DOHH2 (cell line): ENCODE results near the gene VHLL.

ENCODE experiments used
- H3F3A ChIP-seq: fragments of 200-600 bp; sonication (generic), shearing (Covaris generic); 2 replicates; pipeline ENCODE4 v1.6.0; 2016; ENCODE audit warnings: antibody characterized with exemption, mild to moderate bottlenecking; ENCODE audit not compliant: control insufficient read depth, insufficient read depth
- H3K27ac ChIP-seq: fragments of 200-600 bp; sonication (generic); 2 replicates; pipeline ENCODE4 v1.5.1; 2014; ENCODE audit warnings: low read depth, mild to moderate bottlenecking, low read length, moderate library complexity
- H3K27me3 ChIP-seq: fragments of 200-600 bp; sonication (generic); 2 replicates; pipeline ENCODE4 v1.6.1; 2014; ENCODE audit warnings: mild to moderate bottlenecking, low read length, mixed read lengths; ENCODE audit not compliant: control insufficient read depth
- H3K36me3 ChIP-seq: fragments of 200-600 bp; sonication (generic); 2 replicates; pipeline ENCODE4 v1.6.1; 2014; ENCODE audit warnings: mild to moderate bottlenecking, low read length, moderate library complexity, mixed read lengths; ENCODE audit not compliant: control insufficient read depth
- H3K4me1 ChIP-seq: fragments of 200-600 bp; sonication (generic); 2 replicates; pipeline ENCODE4 v1.6.1; 2014; ENCODE audit warnings: mild to moderate bottlenecking, low read length, mixed read lengths; ENCODE audit not compliant: control insufficient read depth
- H3K4me2 ChIP-seq: fragments of 200-600 bp; sonication (generic); 2 replicates; pipeline ENCODE4 v1.6.0; 2014; ENCODE audit warnings: mild to moderate bottlenecking, low read length, moderate library complexity
- H3K4me3 ChIP-seq: fragments of 200-600 bp; sonication (generic); 2 replicates; pipeline ENCODE4 v1.5.1; 2014; ENCODE audit warnings: mild to moderate bottlenecking, low read length, mixed read lengths
- H3K79me2 ChIP-seq: fragments of 200-600 bp; sonication (generic); 2 replicates; pipeline ENCODE4 v1.6.1; 2014; ENCODE audit warnings: mild to moderate bottlenecking, low read length, mixed read lengths; ENCODE audit not compliant: control insufficient read depth
- H3K9me2 ChIP-seq: fragments of 200-600 bp; sonication (generic); replicated peaks from 2 replicates; pipeline ENCODE4 v1.6.1; 2014; ENCODE audit warnings: mild to moderate bottlenecking, low read length, mixed read lengths; ENCODE audit not compliant: control insufficient read depth
- H3K9me3 ChIP-seq: fragments of 200-600 bp; sonication (generic); 2 replicates; pipeline ENCODE4 v1.6.1; 2014; ENCODE audit warnings: antibody characterized with exemption, low read length, mixed read lengths; ENCODE audit not compliant: control insufficient read depth, insufficient read depth
- H4K20me1 ChIP-seq: fragments of 200-600 bp; sonication (generic); 2 replicates; pipeline ENCODE4 v1.6.0; 2014; ENCODE audit warnings: low read depth, mild to moderate bottlenecking, antibody characterized with exemption, low read length, moderate library complexity; ENCODE audit not compliant: control insufficient read depth, insufficient read depth
- EZH2phosphoT487 ChIP-seq: fragments of 200-600 bp; sonication (generic); IDR thresholded peaks from 2 replicates; pipeline ENCODE4 v1.6.1; 2017; ENCODE audit warnings: borderline replicate concordance, mild to moderate bottlenecking, antibody characterized with exemption, low read length, moderate library complexity, mixed read lengths
- TF ChIP-seq, protein P1 (sequence below): fragments of 200-600 bp; sonication (generic); IDR thresholded peaks from one replicate; pipeline ENCODE4 v1.5.1; 2014; ENCODE audit warnings: antibody characterized with exemption, mild to moderate bottlenecking, low read depth, low read length; ENCODE audit not compliant: poor library complexity, severe bottlenecking

The VHLL gene

DNA sequence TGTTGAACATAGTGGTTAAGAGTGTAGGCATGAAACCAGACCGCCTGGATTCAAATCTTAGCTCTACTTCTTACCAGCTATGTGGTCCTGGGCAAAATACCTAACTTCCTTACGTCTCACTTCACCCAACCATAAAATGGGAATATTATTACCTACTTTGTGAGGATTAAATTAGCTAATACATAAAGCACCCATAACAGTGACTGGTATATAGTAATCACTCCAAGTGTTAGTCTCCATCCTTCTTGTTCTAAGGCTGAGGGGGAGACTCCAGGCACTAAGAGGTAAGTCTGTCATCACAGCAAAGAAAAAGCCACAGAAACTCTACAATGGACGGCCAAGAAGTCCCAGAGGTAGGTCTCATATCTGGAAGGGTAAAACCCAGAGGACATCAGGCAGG lies 19.3 kb downstream of the VHLL start:
- H3K27ac ChIP-seq: no peak overlapping the region
- no peaks in the 10 kb centered on the region for H3K9me3 ChIP-seq
- peaks cover 27% of the 10 kb centered on the region for H3K4me1 ChIP-seq
- H3K4me2 ChIP-seq: no peak overlapping the region
- H3K9me2 ChIP-seq: no peaks in the 10 kb centered on the region
- H3F3A ChIP-seq: no peaks in the 10 kb centered on the region
- H3K36me3 ChIP-seq: peaks cover 68% of the 10 kb centered on the region
- no peaks in the 10 kb centered on the region for H3K27me3 ChIP-seq
- H3K79me2 ChIP-seq: peaks cover 65% of the 10 kb centered on the region
- TF ChIP-seq, protein P1, sequence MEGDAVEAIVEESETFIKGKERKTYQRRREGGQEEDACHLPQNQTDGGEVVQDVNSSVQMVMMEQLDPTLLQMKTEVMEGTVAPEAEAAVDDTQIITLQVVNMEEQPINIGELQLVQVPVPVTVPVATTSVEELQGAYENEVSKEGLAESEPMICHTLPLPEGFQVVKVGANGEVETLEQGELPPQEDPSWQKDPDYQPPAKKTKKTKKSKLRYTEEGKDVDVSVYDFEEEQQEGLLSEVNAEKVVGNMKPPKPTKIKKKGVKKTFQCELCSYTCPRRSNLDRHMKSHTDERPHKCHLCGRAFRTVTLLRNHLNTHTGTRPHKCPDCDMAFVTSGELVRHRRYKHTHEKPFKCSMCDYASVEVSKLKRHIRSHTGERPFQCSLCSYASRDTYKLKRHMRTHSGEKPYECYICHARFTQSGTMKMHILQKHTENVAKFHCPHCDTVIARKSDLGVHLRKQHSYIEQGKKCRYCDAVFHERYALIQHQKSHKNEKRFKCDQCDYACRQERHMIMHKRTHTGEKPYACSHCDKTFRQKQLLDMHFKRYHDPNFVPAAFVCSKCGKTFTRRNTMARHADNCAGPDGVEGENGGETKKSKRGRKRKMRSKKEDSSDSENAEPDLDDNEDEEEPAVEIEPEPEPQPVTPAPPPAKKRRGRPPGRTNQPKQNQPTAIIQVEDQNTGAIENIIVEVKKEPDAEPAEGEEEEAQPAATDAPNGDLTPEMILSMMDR: no peak
- TF ChIP-seq EZH2phosphoT487: no peak
- H4K20me1 ChIP-seq: peaks cover 15% of the 10 kb centered on the region; the same call in 1 of the 2 replicates
- H3K4me3 ChIP-seq: no peak overlapping the region

GRCh38 chr1:156276966-156277381 lies 22.1 kb downstream of the VHLL start:
- no peak for TF ChIP-seq EZH2phosphoT487
- TF ChIP-seq, protein P1: no peak
- Histone ChIP-seq H3K4me3 (no peak overlapping the region), H3F3A (no peaks in the 10 kb centered on the region), H3K27me3 (no peaks in the 10 kb centered on the region), H3K4me1 (peaks cover 18% of the 10 kb centered on the region), H3K9me2 (no peaks in the 10 kb centered on the region), H3K4me2 (no peak overlapping the region), H4K20me1 (peaks cover 15% of the 10 kb centered on the region; the same call in 1 of the 2 replicates), H3K36me3 (peaks cover 94% of the 10 kb centered on the region), H3K9me3 (no peaks in the 10 kb centered on the region), H3K27ac (no peak overlapping the region), H3K79me2 (peaks cover 42% of the 10 kb centered on the region)

DNA sequence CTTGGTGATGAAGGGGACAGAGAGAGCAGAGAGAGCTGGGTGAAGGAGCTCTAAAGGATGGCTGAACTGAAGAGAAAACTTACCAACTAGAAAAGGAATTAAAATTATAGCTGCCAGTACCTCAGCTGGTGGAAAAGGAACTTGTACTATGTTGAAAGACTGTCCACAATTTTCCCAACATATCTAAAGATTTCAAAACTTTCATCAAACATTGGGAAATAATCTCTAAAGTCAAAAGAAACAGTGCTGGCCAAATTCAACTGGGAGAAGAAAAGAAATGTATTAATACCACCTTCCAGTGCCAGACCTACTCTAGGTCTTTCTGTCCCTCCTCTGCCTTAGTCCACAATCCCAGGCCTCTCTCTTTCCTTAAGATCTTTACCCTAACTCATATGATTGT lies 22.6 kb downstream of the VHLL start:
- no peak overlapping the region for H3K4me2 ChIP-seq
- H3K27ac ChIP-seq: no peak overlapping the region
- H3K4me1 ChIP-seq: peaks cover 16% of the 10 kb centered on the region
- peaks cover 38% of the 10 kb centered on the region for H3K79me2 ChIP-seq
- H3K9me2 ChIP-seq: no peaks in the 10 kb centered on the region
- H3F3A ChIP-seq: no peaks in the 10 kb centered on the region
- H4K20me1 ChIP-seq: peaks cover 15% of the 10 kb centered on the region; the same call in 1 of the 2 replicates
- TF ChIP-seq, protein P1: no peak
- no peak for TF ChIP-seq EZH2phosphoT487
- H3K9me3 ChIP-seq: no peaks in the 10 kb centered on the region
- no peak overlapping the region for H3K4me3 ChIP-seq
- H3K27me3 ChIP-seq: no peaks in the 10 kb centered on the region
- peaks cover 93% of the 10 kb centered on the region for H3K36me3 ChIP-seq

GRCh38 chr1:156270314-156270713 lies 28.8 kb downstream of the VHLL start:
- no peaks in the 10 kb centered on the region for H4K20me1 ChIP-seq
- H3K27ac ChIP-seq: no peak overlapping the region
- H3K79me2 ChIP-seq: no peaks in the 10 kb centered on the region
- H3K4me3 ChIP-seq: no peak overlapping the region
- peaks cover 89% of the 10 kb centered on the region for H3K36me3 ChIP-seq
- no peaks in the 10 kb centered on the region for H3K9me2 ChIP-seq
- H3F3A ChIP-seq: no peaks in the 10 kb centered on the region
- H3K9me3 ChIP-seq: no peaks in the 10 kb centered on the region
- no peaks in the 10 kb centered on the region for H3K4me1 ChIP-seq
- H3K27me3 ChIP-seq: no peaks in the 10 kb centered on the region
- TF ChIP-seq, protein P1: no peak
- TF ChIP-seq EZH2phosphoT487: no peak
- H3K4me2 ChIP-seq: no peak overlapping the region
